Endothelial cell of umbilical vein (primary cell): ENCODE data around the gene ATXN10. TPM values are rescaled to one million over a fixed set of nuclear protein-coding genes. Genes with fewer than 3 reads are reported as not detected.

Source experiments
- BruUV-seq: library from RNA; stranded (reverse); fragments of 400-500 nt; replicated peaks from 2 replicates; lab custom pipeline; 2021; lab: Mats Ljungman, UMichigan
- CTCF ChIA-PET: fragments of 300-600, 350-600 bp; sonication (Branson Sonifier 250); formaldehyde crosslinking; loops from one replicate; lab custom pipeline; 2021; ENCODE audit warnings: antibody characterized with exemption, inconsistent platforms; lab: Charles Lee
- POLR2A ChIA-PET: fragments of 300-600, 350-600 bp; sonication (Branson Sonifier 250); formaldehyde crosslinking; loops from one replicate; lab custom pipeline; 2021; ENCODE audit warnings: antibody characterized with exemption, inconsistent platforms; lab: Charles Lee
- DNase-seq: peaks from one replicate; pipeline ENCODE4 v3.0.0-alpha.2; 2011; ENCODE audit warnings: low read depth, low spot score
- FAIRE-seq: peaks from 2 replicates; lab custom pipeline; 2011; peaks lifted over from hg19 to GRCh38; lab: Jason Lieb, UNC
- H2AFZ ChIP-seq: 2 replicates; pipeline ENCODE4 v1.6.0; 2012; ENCODE audit warnings: low read depth, low read length, control low read depth, inconsistent platforms
- H3K27ac ChIP-seq: 2 replicates; pipeline ENCODE4 v1.5.1; 2011; ENCODE audit warnings: low read depth, mild to moderate bottlenecking, control low read depth, low read length, moderate library complexity; ENCODE audit not compliant: insufficient read depth
- H3K27me3 ChIP-seq, 2 experiments: 2 replicates each; pipeline versions ENCODE4 v1.6.0 to v1.6.1; 2011; ENCODE audit warnings: low read length in 2 of 2, mixed read lengths in 1 of 2; ENCODE audit not compliant: control insufficient read depth in 2 of 2, insufficient read depth in 2 of 2
- H3K36me3 ChIP-seq, 2 experiments: 2 replicates in 1 of 2; 3 replicates in 1 of 2; pipeline ENCODE4 v1.5.1; 2011; ENCODE audit warnings: low read length in 2 of 2, mild to moderate bottlenecking in 1 of 2, moderate library complexity in 1 of 2; ENCODE audit not compliant: control insufficient read depth in 2 of 2, insufficient read depth in 2 of 2; ENCODE audit errors: extremely low read depth in 1 of 2
- H3K4me1 ChIP-seq: 3 replicates; pipeline ENCODE4 v1.5.1; 2011; ENCODE audit warnings: mild to moderate bottlenecking, low read length; ENCODE audit not compliant: control insufficient read depth, insufficient read depth; ENCODE audit errors: extremely low read depth
- H3K4me2 ChIP-seq: 2 replicates; pipeline ENCODE4 v1.6.1; 2011; ENCODE audit warnings: low read length, control low read depth, mixed read lengths; ENCODE audit not compliant: insufficient read depth
- H3K4me3 ChIP-seq, 3 experiments: fragments of 200-600 bp in 1 of 3; sonication (generic), shearing (Covaris generic) in 1 of 3; replicated peaks in 1 of 3; 2 replicates each; pipeline ENCODE4 v1.5.1; 2011 to 2016; ENCODE audit warnings: control low read depth in 3 of 3, low read length in 3 of 3, mild to moderate bottlenecking in 2 of 3, inconsistent platforms in 1 of 3, low read depth in 1 of 3, moderate library complexity in 1 of 3; ENCODE audit not compliant: insufficient read depth in 1 of 3
- H3K79me2 ChIP-seq: 2 replicates; pipeline ENCODE4 v1.6.0; 2012; ENCODE audit warnings: low read length, inconsistent platforms; ENCODE audit not compliant: control insufficient read depth, insufficient read depth
- H3K9ac ChIP-seq: replicated peaks from 2 replicates; pipeline ENCODE3; 2011; ENCODE audit warnings: low read length, control low read depth; ENCODE audit not compliant: insufficient read depth; ENCODE audit errors: extremely low read depth
- H3K9me1 ChIP-seq: replicated peaks from 3 replicates; pipeline ENCODE4 v1.6.0; 2011; ENCODE audit warnings: mild to moderate bottlenecking, low read length; ENCODE audit not compliant: control insufficient read depth, insufficient read depth; ENCODE audit errors: extremely low read depth
- H3K9me3 ChIP-seq: replicated peaks from 2 replicates; pipeline ENCODE4 v1.5.1; 2012; ENCODE audit warnings: low read length, inconsistent platforms; ENCODE audit not compliant: control insufficient read depth, insufficient read depth
- H4K20me1 ChIP-seq: replicated peaks from 2 replicates; pipeline ENCODE3; 2011; ENCODE audit warnings: mild to moderate bottlenecking, low read length; ENCODE audit not compliant: control insufficient read depth, insufficient read depth; ENCODE audit errors: extremely low read depth
- EZH2 ChIP-seq: IDR thresholded peaks from 2 replicates; pipeline ENCODE4 v1.6.1; 2012; ENCODE audit warnings: borderline replicate concordance, low read depth, mild to moderate bottlenecking, moderate library complexity, low read length, inconsistent platforms; ENCODE audit not compliant: severe bottlenecking
- FOS ChIP-seq: IDR thresholded peaks from 2 replicates; pipeline ENCODE4 v1.6.1; 2011; ENCODE audit warnings: mild to moderate bottlenecking, low read length, moderate library complexity, borderline replicate concordance; ENCODE audit not compliant: insufficient read depth
- GATA2 ChIP-seq: IDR thresholded peaks from 2 replicates; pipeline ENCODE4 v1.7.0; 2011; ENCODE audit warnings: low read depth, mild to moderate bottlenecking, moderate library complexity, mixed read lengths, low read length; ENCODE audit not compliant: insufficient read length, insufficient read depth
- JUN ChIP-seq: IDR thresholded peaks from 2 replicates; pipeline ENCODE4 v1.6.1; 2011; ENCODE audit warnings: borderline replicate concordance, low read depth; ENCODE audit not compliant: insufficient read length, insufficient read depth
- MYC ChIP-seq: IDR thresholded peaks from one replicate; pipeline ENCODE4 v1.6.1; 2011; ENCODE audit warnings: mild to moderate bottlenecking, low read depth, low read length
- POLR2A ChIP-seq: IDR thresholded peaks from 2 replicates; pipeline ENCODE4 v1.6.1; 2012; ENCODE audit warnings: low read depth, mild to moderate bottlenecking, control low read depth, low read length
- POLR2AphosphoS5 ChIP-seq: IDR thresholded peaks from 2 replicates; pipeline ENCODE4 v1.6.1; 2012; ENCODE audit warnings: low read depth, mild to moderate bottlenecking, control low read depth, low read length, moderate library complexity; ENCODE audit not compliant: insufficient read depth
- dilution Hi-C: fragments of 300-500 bp; cut with MboI; formaldehyde crosslinking; loops from one replicate; pipeline ENCODE4 v1.15.0; 2019; ENCODE audit warnings: low sequenced_read_pairs; ENCODE audit not compliant: extremely low pct_ligation_motif_present
- intact Hi-C: fragments of 100-400 bp; cut with micrococcal nuclease; formaldehyde crosslinking; loops from one replicate; pipeline ENCODE4 v1.10.0; 2022
- polyA plus RNA-seq, 4 experiments: library from polyadenylated mRNA; depleted of rRNA in 3 of 4; stranded (reverse) in 3 of 4; unstranded in 1 of 4; fragments of >200 nt; gene quantifications; 2 replicates each; pipeline versions ENCODE4 v1.2.1 to v1.2.3, GENCODE V29; 2011 to 2012; ENCODE audit warnings: missing spikeins in 1 of 4
- total RNA-seq: library from RNA; stranded (reverse); gene quantifications from 2 replicates; pipeline ENCODE4 v1.2.3, GENCODE V29; 2021
- TF ChIP-seq, protein P1 (sequence below): IDR thresholded peaks from 2 replicates; pipeline ENCODE4 v1.6.1; 2011; ENCODE audit not compliant: insufficient read depth, insufficient read length
- TF ChIP-seq, protein P2 (sequence below), 2 donors: IDR thresholded peaks; 1 replicate in 1 of 2; 2 replicates in 1 of 2; pipeline ENCODE4 v1.5.1; 2011; ENCODE audit warnings: low read length in 2 of 2, mild to moderate bottlenecking in 2 of 2, moderate library complexity in 2 of 2, control low read depth in 1 of 2, inconsistent platforms in 1 of 2, low read depth in 1 of 2; ENCODE audit not compliant: insufficient read depth in 1 of 2; ENCODE audit errors: extremely low read depth in 1 of 2

The ATXN10 gene
- total and polyA plus RNA-seq, 2 donors (not counting 3 experiments of a cell fraction or from before 2014, with no cell fraction given), result 73.2 to 91.9 TPM

DNA sequence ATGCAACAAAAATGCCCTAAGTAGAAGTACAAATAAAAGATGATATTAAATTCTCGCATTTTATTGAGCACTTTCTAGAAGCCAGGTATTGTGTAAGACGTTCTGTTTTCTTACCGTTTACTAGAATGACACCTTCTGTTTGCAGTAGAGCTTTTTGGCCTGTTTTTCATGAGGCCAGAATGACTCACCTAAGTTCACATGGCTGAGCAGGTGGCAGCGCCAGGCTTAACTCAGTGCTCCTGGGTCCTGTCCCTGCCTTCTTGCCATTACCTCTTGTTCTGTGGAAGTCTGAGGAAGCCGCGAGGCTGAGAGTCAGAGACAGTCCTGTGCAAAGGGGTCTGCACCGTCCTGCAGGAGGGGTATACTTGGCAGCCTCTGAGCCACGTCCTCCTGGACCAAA, 113.8 kb downstream of the ATXN10 start:
- ChIA-PET POLR2A (no interaction called here), CTCF (interaction anchor here (0.8 kb wide), 1 partner anchor 14 kb away, joined by 3 read pairs; no protein-coding TSS in a partner anchor)
- Histone ChIP-seq H3K9me1 (no peaks in the 10 kb centered on the region), H3K9me3 (no peaks in the 10 kb centered on the region), H3K27ac (no peak overlapping the region), H3K36me3 (no peaks in the 10 kb centered on the region), H4K20me1 (peaks cover 7% of the 10 kb centered on the region), H3K4me1 (no peaks in the 10 kb centered on the region), H3K27me3 (no peaks in the 10 kb centered on the region), H3K79me2 (peaks cover 4% of the 10 kb centered on the region), H2AFZ (no peak overlapping the region), H3K9ac (no peak overlapping the region), H3K4me2 (no peak overlapping the region), H3K4me3 (no peak overlapping the region)
- no TSS peak for BruUV-seq
- DNase-seq (no peak), FAIRE-seq (peak; percentile 52)
- dilution Hi-C loops, result no loop called here
- no peak for TF ChIP-seq MYC
- TF ChIP-seq, protein P1, sequence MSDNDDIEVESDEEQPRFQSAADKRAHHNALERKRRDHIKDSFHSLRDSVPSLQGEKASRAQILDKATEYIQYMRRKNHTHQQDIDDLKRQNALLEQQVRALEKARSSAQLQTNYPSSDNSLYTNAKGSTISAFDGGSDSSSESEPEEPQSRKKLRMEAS, result no peak
- no peak for TF ChIP-seq JUN
- TF ChIP-seq EZH2, result no peak
- no peak for TF ChIP-seq POLR2AphosphoS5
- TF ChIP-seq POLR2A, result no peak
- no peak for TF ChIP-seq FOS
- no peak for TF ChIP-seq GATA2
- TF ChIP-seq, protein P2, sequence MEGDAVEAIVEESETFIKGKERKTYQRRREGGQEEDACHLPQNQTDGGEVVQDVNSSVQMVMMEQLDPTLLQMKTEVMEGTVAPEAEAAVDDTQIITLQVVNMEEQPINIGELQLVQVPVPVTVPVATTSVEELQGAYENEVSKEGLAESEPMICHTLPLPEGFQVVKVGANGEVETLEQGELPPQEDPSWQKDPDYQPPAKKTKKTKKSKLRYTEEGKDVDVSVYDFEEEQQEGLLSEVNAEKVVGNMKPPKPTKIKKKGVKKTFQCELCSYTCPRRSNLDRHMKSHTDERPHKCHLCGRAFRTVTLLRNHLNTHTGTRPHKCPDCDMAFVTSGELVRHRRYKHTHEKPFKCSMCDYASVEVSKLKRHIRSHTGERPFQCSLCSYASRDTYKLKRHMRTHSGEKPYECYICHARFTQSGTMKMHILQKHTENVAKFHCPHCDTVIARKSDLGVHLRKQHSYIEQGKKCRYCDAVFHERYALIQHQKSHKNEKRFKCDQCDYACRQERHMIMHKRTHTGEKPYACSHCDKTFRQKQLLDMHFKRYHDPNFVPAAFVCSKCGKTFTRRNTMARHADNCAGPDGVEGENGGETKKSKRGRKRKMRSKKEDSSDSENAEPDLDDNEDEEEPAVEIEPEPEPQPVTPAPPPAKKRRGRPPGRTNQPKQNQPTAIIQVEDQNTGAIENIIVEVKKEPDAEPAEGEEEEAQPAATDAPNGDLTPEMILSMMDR (IDR thresholded peaks at IDR 0.05; ENCODE audit: extremely low read depth in 1 of 2, insufficient read depth in 1 of 2, low read depth in 1 of 2, low read length in 2 of 2), result no peak
- intact Hi-C loops, result no loop called here
